ENCODE results near the gene NAALAD2. TPM values are rescaled to one million over a fixed set of nuclear protein-coding genes. Genes with fewer than 3 reads are reported as not detected.
"Not testable (repeated sequence)": the region's sequence is repeated elsewhere in the genome, so short reads cannot be mapped to it uniquely, and the experiment has no call there.

Gene NAALAD2
- total RNA-seq, result 0.21 and 0.40 TPM in 2 replicates

DNA sequence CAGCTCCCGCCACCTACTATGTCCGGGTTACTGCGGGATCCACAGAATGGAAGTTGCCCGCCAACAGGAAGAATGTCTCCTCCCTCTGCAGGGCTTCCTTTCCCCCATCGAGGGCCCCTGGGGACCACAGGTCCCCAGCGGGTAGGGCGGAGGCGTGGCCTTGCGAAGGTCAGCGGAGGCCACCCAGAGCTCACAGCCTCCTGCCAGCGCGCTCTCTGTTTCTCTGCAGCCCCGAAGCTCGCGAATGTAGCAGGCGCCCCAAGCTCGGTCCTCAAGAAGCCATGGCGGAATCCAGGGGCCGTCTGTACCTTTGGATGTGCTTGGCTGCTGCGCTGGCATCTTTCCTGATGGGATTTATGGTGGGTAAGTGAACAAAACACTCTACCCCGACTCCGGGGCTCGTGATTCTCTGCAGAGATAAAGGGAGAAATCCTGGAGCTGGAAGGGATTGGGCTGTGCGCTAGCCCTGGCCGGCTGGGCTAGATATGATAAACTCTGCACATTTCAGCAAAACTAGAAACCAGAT, at the start of gene NAALAD2:
NAALAD2 (plus strand) TSS at position 186 of the 526 bp plus-strand sequence; CDS start at position 282, 96 bp downstream.
- DNase-seq (ENCODE audit: low read depth, low spot score), result no peak

DNA sequence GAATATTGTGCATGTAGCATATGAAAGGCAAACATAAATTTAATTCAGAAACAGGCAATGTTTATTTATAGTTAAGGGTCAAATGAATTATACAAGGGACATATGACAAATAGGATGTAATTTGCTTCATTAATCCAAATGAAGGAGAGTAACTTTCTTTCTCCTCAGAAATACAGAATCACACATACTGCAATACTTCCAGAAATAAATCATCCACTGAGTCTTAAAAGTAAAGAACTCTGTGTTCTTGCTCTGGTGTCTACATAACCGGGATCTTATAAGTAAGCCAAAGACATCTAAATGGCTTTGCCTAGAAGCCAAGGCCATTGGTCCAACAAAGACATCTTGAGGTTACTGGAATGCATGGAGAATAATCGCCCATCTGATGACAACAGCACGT, 48.8 kb upstream of the NAALAD2 start, which contains the start of gene UBTFL1:
UBTFL1 (plus strand) TSS at position 301 of the 400 bp plus-strand sequence; CDS start at position 301, 0 bp downstream.
- DNase-seq (ENCODE audit: low read depth, low spot score), result not testable (repeated sequence)

DNA sequence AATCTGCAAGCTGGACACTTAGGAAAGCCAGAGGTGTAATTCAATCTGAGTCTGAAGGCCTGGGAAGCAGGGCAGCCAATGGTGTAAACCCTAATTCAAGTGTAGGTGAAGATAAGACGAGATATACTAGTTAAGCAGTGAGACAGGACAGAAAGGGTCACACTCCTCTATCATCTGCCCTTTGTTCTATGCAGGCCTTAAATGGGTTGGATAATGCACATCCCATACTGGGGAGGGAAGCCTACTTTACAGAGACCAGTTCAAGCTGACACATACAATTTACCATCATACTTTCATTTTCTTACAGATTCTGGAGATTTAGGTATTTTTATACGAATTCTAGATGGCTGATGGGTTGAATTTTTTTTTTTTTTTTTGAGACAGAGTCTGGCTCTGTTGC, 45.7 kb upstream of the NAALAD2 start:
- DNase-seq (ENCODE audit: low read depth, low spot score), result not testable (repeated sequence)

DNA sequence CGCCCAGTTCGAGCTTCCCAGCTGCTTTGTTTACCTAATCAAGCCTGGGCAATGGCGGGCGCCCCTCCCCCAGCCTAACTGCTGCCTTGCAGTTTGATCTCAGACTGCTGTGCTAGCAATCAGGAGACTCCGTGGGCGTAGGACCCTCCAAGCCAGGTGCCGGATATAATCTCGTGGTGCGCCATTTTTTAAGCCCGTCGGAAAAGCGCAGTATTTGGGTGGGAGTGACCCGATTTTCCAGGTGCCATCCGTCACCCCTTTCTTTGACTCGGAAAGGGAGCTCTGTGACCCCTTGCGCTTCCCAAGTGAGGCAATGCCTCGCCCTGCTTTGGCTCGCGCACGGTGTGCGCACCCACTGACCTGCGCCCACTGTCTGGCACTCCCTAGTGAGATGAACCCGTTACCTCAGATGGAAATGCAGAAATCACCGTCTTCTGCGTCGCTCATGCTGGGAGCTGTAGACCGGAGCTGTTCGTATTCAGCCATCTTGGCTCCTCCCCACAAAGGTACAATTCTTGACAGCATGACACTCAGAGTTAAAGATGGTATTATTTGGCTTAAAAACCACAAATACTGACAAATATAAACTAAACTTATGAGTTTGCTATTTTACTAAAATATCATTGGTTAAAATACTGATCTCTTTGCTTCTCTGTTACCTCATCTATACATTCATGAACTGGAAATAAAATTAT, 39.1 kb upstream of the NAALAD2 start:
- DNase-seq (ENCODE audit: low read depth, low spot score), result not testable (repeated sequence)

DNA sequence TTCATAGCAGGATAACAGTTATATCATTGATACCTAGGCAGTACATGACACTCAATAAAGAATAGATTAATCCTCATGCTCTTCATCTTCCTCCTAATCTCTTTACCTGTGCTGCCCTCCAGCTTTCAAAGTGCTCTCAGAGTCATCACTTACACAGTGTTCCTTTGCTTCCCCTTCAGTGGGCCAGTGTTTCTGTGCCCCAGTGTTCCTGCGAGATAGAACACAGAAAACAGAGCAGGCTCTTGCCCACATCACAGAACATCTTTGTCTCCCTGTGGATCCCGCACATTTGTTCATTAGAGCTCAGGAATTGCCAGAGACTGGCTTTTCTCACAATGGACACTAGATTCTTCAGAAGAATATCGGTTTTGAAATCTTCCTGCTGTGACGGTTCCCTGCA, 36.2 kb upstream of the NAALAD2 start:
- not testable (repeated sequence) for DNase-seq (ENCODE audit: low read depth, low spot score)

DNA sequence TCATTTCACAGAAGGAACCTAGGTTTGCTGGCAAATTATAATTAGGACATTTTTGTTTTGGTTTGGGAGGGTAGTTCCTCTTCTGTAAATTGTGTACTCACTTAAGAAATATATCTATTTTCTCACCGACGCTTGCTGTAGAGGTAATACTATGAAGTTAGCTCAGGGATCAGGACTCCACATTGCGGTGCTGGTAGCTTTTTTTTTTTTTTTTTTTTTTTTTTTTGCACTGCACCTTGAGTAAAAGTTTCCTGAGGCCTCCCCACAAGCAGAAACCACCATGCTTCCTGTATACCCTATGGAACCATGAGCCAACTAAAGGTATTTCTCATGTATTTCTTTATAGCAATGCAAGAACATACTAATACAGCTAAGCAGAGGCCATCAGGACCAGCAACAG, 34.0 kb upstream of the NAALAD2 start:
- no peak for DNase-seq (ENCODE audit: low read depth, low spot score)

DNA sequence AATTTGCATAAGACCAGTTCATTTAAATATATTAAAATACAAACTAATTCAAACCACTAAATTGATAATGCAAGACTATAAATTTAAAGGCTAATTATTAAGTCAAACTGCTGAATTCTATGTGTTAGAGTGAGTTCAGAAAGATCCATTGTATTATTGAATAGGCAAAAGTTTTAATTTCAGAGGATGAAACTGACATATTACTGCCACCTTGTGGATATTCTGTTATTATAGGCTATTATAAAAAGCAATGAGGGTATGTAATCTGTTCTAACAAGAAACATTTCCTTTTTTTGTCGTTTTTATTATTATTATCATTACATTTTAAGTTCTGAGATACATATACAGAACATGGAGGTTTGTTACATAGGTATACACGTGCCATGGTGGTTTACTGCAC, 20.9 kb upstream of the NAALAD2 start:
- no peak for DNase-seq (ENCODE audit: low read depth, low spot score)

DNA sequence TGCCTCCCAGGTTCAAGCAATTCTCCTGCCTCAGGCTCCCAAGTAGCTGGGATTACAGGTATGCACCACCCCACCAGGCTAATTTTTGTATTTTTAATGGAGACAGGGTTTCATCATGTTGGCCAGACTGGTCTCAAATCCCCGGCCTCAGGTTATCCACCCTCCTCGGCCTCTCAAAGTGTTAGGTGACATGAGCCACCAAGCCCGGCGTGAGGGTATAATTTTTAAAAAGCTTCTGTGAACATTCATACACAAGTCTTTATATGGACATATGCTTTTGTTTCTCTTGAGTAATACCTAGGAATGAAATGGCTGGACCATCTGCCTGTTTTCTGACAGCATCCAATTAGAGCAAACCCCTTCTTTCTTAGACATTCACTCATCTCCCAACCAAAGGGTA, 14.3 kb upstream of the NAALAD2 start:
- DNase-seq (ENCODE audit: low read depth, low spot score), result no peak

DNA sequence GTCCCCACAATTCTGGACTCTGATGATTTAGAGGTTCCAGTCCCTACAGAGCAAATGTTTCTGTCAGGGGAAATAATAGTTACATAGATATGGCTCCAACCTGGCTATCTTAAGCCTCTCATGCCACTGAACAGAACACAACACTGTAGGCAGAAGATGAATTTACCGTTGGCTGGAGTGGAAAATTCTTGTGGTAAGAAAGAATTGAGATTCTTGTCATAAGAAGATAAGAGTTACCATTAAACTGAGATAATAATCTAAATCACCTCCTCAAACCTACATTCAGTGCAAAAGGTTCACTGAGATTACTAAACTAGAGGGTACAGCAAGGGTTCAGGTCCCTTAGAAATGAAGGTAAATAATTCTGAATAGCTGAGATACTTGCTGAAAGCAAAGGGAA, 10.1 kb upstream of the NAALAD2 start:
- no peak for DNase-seq (ENCODE audit: low read depth, low spot score)

DNA sequence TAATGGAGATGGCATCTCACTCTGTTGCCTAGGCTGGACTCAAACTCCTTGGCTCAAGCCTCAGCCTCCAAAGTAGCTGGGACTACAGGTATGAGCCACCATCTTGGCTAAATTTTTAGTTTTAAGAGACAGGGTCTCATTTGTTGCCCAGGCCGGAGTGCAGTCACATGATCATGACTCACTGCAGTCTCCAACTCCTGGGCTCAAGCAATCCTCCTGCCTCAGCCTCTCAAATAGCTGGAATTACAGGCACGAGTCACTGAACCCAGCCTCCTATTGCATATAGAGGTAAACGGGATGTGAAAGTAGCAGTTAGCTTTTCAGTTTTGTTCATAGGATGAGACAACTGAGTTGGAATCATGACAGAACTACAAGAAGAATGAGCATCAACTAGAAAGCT, 9.5 kb upstream of the NAALAD2 start:
- DNase-seq (ENCODE audit: low read depth, low spot score), result no peak

DNA sequence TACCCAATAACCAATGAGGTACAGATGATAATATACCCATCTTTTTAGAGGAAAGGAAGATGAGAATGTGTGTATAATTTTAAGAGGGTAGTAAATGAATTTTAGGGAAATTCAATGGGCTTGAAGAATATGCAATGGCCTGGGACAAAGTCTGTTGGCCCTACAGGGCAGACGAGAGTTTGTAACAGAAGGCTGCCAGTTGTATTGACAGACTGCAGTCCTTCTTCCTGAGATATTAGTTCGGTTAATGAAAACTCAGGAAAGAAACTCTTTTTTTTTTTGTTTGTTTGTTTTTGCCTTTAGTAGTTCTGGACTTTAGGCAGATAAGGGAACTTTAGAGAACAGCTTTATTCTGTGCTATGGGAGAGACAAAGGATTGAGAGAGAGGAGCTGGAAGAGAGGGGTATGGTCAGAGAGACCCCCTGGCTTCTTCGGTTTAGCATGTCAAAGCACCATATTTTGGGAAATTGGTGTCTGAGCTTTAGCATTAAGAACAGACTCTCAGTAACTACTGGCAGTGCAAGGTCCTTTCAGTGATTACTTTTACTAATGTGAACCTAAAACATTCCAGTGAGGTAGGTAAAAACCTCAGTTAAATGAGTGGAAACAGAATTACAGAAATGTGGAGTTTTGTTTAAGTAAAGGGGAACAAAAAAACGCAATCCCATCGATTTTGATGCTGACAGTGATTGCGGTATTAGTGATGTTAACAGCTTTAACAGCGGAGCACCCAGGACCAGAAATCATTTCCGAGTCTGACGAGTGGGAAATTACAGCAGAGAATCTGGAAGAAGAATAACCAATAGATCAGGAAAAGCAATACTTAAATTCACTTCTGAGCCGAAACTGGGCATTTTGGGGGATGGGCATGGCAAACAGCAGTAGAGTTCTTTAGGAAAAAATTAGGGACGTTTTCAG, 644 bp upstream of the NAALAD2 start:
- DNase-seq (ENCODE audit: low read depth, low spot score), result no peak

DNA sequence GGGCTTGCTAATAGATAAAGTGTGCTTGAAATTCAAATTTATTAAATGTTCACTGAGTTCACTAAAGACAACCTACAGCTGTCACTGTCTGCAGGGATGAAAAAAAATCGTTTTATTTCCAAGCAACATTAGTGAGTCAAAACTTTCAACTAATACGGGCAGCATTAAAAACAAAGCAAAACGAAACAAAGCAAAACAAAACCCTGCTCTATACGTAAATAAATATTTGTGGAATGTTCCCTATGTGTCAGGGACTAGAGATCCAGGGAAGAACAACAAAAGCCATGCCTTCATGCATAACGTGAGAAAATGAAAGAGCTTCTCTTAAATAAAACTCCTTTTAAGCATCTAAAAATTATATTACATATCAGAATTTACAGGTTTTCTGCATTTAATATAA, 553 bp downstream of the NAALAD2 start:
- DNase-seq (ENCODE audit: low read depth, low spot score), result no peak

DNA sequence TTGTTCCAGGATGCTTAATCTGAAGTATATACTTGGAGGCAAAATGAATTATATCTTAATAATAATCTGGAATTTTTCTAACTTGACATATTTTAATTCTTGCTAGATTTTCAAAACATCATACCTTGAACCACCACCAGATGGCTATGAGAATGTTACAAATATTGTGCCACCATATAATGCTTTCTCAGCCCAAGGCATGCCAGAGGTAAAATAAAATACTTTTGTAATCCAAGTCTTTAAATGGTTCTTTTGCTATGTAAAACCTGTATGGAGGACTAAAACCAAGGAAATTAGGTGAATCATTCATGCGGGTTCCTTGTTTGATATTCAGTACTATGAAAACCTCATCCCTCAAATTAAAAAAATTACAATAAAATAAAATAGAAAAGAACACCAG, 14.4 kb downstream of the NAALAD2 start:
- DNase-seq (ENCODE audit: low read depth, low spot score), result no peak

DNA sequence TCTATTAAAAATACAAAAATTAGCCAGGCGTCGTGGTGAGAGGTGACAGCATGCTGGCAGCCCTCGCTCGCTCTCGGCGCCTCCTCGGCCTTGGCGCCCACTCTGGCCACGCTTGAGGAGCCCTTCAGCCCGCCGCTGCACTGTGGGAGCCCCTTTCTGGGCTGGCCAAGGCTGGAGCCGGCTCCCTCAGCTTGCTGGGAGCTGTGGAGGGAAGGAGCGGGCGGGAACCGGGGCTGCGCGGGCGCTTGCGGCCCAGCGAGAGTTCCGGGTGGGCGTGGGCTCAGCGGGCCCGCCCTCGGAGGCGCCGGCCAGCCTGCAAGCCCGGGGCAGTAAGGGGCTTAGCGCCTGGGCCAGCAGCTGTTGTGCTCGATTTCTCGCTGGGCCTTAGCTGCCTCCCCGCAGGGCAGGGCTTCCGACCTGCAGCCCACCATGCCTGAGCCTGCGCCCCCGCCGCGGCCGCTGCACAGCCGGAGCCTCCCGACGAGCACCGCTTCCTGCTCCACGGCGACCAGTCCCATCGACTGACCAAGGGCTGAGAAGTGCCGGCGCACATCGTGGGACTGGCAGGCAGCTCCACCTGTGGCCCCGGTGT, 32.6 kb downstream of the NAALAD2 start:
- not testable (repeated sequence) for DNase-seq (ENCODE audit: low read depth, low spot score)

DNA sequence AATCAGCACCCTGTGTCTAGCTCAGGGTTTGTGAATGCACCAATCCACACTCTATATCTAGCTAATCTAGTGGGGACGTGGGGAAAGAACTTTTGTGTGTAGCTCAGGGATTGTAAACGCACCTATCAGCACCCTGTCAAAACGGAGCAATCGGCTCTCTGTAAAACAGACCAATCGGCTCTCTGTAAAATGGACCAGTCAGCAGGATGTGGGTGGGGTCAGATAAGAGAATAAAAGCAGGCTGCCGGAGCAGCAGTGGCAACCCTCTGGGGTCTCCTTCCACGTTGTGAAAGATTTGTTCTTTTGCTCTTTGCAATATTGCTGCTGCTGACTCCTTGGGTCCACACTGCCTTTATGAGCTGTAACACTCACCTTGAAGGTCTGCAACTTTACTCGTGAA, 33.2 kb downstream of the NAALAD2 start:
- DNase-seq (ENCODE audit: low read depth, low spot score), result not testable (repeated sequence)

DNA sequence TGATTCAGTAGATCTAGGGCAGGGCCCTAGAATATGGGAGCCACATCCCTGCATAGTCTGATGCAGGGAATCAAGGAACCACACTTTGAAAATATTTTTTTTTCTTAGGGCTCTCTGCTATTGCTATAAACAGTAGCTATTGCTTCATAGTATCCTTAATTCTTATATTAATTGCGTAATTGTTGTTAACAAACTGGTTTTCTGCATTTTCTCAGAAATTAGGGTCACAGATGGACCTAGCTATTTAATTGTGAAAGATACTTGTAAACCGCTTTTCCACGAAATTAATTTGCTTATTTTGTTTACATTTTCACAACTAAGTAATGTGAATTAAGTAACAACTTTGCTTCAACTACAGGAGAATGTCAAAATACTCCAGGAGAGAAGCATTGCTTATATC, 34.1 kb downstream of the NAALAD2 start:
- no peak for DNase-seq (ENCODE audit: low read depth, low spot score)

DNA sequence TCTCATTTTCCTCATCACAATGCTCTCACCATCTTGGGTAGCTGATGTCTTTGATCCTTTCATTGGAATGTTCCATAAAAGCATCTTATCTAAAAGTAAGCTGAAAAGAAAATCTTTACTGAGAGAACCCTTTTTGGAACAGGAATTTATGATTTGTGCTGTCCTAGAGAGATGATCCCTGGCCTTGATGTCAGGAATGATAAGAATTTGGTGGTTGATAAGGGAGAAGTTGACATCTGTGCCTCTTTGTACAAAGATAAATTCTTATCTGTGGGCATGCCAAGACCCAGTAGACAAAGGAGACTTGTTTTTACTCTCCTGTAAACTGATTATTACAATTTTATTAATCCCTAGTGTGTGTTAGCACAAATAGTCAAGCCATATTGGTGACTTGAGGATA, 36.9 kb downstream of the NAALAD2 start:
- no peak for DNase-seq (ENCODE audit: low read depth, low spot score)

DNA sequence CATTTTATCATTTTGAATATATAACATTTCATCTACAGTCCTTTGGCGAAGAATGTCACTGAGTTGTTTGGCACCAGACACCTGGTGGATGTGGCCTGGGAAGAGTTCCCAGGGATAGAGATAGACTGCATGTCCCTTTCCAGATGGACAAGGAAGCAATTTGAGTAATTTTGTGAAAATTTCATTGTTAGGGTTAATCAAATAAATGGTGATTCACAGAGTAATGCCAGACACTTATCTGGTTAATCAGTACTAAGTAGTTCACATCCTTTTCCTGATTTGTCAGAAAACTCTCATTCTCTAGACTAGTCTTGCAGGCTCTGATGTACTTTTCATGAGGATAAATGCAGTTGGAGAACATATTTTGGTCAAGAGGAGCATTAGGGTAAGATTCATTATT, 41.6 kb downstream of the NAALAD2 start:
- DNase-seq (ENCODE audit: low read depth, low spot score), result no peak

DNA sequence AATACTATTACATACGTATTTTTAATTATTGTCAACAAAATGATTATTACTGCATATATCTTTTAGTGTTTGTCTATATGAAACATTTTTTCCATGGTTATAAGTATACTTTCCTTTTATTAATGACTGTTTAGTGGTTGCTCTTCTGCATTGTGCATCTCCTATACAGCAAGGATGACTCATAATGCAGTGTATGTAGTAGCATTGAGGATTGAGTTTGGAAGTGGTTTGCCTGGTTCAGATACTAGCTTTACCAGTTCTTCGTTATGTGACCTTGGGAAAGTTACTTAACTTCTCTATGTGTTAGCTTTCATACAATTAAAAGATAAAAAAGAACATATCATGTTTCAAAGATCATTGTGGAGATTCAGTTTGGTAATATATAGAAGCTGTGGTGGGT, 44.3 kb downstream of the NAALAD2 start:
- DNase-seq (ENCODE audit: low read depth, low spot score), result no peak

DNA sequence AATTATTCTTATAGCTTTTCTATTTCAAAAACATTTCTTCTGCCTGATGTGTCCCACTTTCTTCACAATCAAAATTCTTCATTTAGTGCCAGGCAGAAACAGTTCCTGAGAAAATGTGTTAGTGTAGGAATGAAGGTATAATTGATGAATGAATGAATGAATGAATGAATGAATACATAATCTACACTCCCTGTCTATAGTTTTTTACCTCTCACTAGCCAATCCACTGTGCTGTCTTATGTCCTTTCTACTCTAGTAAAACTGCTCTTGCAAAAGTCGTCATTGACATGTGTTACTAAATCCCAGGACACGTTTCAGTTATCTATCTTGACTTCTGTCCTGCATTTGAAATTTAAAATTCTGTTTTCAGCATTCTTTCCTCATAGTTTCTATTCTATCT, 45.5 kb downstream of the NAALAD2 start:
- DNase-seq (ENCODE audit: low read depth, low spot score), result no peak

DNA sequence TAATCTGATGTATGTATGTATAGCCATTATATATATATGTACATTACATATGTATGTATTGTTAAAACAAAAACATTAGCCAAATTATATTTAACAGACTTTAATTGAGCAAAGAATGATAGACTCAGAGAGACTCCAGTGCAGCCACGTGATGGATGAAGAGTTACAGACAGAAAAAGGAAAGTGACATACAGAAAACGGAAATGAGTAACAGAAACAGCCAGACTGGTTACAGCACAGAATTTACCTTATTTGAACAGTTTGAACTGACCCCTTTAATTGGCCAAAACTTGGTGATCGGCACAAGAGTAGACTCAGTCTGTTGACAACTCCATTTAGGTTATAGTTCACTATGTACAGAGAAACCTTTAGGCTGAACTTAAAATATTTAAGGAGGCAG, 53.4 kb downstream of the NAALAD2 start:
- DNase-seq (ENCODE audit: low read depth, low spot score), result no peak

DNA sequence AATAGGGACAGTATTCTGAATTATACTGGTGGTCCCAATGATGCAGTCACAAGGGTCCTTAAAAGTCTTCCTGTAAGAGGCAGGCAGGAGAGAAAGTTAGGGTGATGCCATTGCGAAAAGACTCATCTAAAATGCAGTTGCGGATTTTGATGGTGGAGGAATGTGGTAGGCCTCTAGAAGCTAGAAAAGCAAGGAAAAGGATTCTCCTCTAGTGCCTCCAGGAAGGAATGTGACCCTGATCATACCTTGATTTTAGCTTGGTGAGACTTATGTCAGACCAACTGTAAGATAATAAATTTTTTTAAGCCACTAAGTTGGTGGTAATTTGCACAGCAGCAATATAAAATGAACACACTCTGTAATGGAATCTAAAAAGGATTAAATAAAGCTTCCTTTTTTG, 54.5 kb downstream of the NAALAD2 start:
- no peak for DNase-seq (ENCODE audit: low read depth, low spot score)

Measured in pulmonary artery endothelial cell (primary cell).